ENCODE results near the gene ADARB1.

GRCh38 chr21:45248893-45249381, 174.6 kb downstream of the ADARB1 start:
- TF ChIP-seq POLR2A (IDR thresholded peaks at IDR 0.05) (no peak), CTCF (IDR thresholded peaks at IDR 0.05) (peak in 1 of 6 experiments; percentile 9)
